GM23338 (cell line): ENCODE data around the gene CTBP2. TPM values are rescaled to one million over a fixed set of nuclear protein-coding genes. Genes with fewer than 3 reads are reported as not detected.
A peak's percentile ranks its signal among the peaks of the same experiment; 100 is the strongest.

ENCODE experiments used
- ATAC-seq: fragments of 200-7000 bp; cut with Tn5 transposase; 3 replicates; pipeline ENCODE4 v1.9.1; 2020
- DNase-seq: peaks from one replicate; pipeline ENCODE4 v3.0.0-alpha.2; 2015; ENCODE audit warnings: low spot score
- H2AFZ ChIP-seq: fragments of 200-600 bp; sonication (generic); 2 replicates; pipeline ENCODE4 v1.8.0; 2016; ENCODE audit warnings: antibody characterized with exemption, mild to moderate bottlenecking, moderate library complexity
- H3F3A ChIP-seq: fragments of 200-600 bp; sonication (generic); replicated peaks from 2 replicates; pipeline ENCODE4 v1.8.0; 2017; ENCODE audit warnings: antibody characterized with exemption, mixed run types, low read depth
- H3K27ac ChIP-seq: fragments of 200-600 bp; sonication (generic); 2 replicates; pipeline ENCODE4 v1.6.1; 2016; ENCODE audit warnings: low read depth
- H3K27me3 ChIP-seq: fragments of 200-600 bp; sonication (generic); 2 replicates; pipeline ENCODE4 v1.8.0; 2016; ENCODE audit warnings: mild to moderate bottlenecking, mixed run types, moderate library complexity; ENCODE audit not compliant: insufficient read depth
- H3K36me3 ChIP-seq: fragments of 200-600 bp; sonication (generic); 2 replicates; pipeline ENCODE4 v1.8.0; 2016; ENCODE audit warnings: mild to moderate bottlenecking; ENCODE audit not compliant: insufficient read depth
- H3K4me1 ChIP-seq: fragments of 200-600 bp; sonication (generic); 2 replicates; pipeline ENCODE4 v1.8.0; 2016; ENCODE audit warnings: mild to moderate bottlenecking, moderate library complexity; ENCODE audit not compliant: insufficient read depth
- H3K4me2 ChIP-seq: fragments of 200-600 bp; sonication (generic); 2 replicates; pipeline ENCODE4 v1.7.1; 2017; ENCODE audit warnings: mixed run types
- H3K4me3 ChIP-seq: fragments of 200-600 bp; sonication (generic); 2 replicates; pipeline ENCODE4 v1.6.1; 2016; ENCODE audit warnings: mixed run types
- H3K79me2 ChIP-seq: fragments of 200-600 bp; sonication (generic); replicated peaks from 2 replicates; pipeline ENCODE4 v1.8.0; 2017; ENCODE audit warnings: mild to moderate bottlenecking; ENCODE audit not compliant: insufficient read depth
- H3K9me2 ChIP-seq: fragments of 200-600 bp; sonication (generic); 2 replicates; pipeline ENCODE4 v1.8.0; 2017; ENCODE audit not compliant: insufficient read depth
- H4K20me1 ChIP-seq: fragments of 200-600 bp; sonication (generic); replicated peaks from 2 replicates; pipeline ENCODE4 v1.8.0; 2017; ENCODE audit warnings: mild to moderate bottlenecking; ENCODE audit not compliant: insufficient read depth
- H3K27ac Mint-ChIP-seq: 2 replicates; pipeline ENCODE4 v1.8.0; 2020; ENCODE audit warnings: inconsistent platforms, mild to moderate bottlenecking, moderate library complexity, mixed read lengths
- H3K27me3 Mint-ChIP-seq: 3 replicates; pipeline ENCODE4 v1.8.0; 2022; ENCODE audit warnings: low read depth, mild to moderate bottlenecking, moderate library complexity, mixed read lengths, inconsistent platforms; ENCODE audit not compliant: insufficient read depth, poor library complexity
- H3K36me3 Mint-ChIP-seq: 3 replicates; pipeline ENCODE4 v1.8.0; 2021; ENCODE audit warnings: low read depth, mild to moderate bottlenecking, inconsistent platforms, moderate library complexity, mixed read lengths
- H3K4me1 Mint-ChIP-seq: 3 replicates; pipeline ENCODE4 v1.8.0; 2020; ENCODE audit warnings: mild to moderate bottlenecking, inconsistent platforms, mixed read lengths
- H3K4me3 Mint-ChIP-seq: 3 replicates; pipeline ENCODE4 v1.8.0; 2021; ENCODE audit warnings: moderate library complexity, mild to moderate bottlenecking, inconsistent platforms, mixed read lengths
- H3K9me3 Mint-ChIP-seq: 3 replicates; pipeline ENCODE4 v1.8.0; 2020; ENCODE audit warnings: moderate library complexity, mild to moderate bottlenecking, inconsistent platforms, mixed read lengths
- CREB1 ChIP-seq: fragments of 250-450 bp; sonication (Bioruptor Pico); IDR thresholded peaks from 2 replicates; pipeline ENCODE4 v1.5.0; 2020; ENCODE audit warnings: low read depth, mild to moderate bottlenecking, moderate library complexity
- EZH2 ChIP-seq: fragments of 200-600 bp; sonication (generic); IDR thresholded peaks from one replicate; pipeline ENCODE4 v1.8.0; 2017; ENCODE audit warnings: antibody characterized with exemption, mild to moderate bottlenecking, low read depth; ENCODE audit not compliant: unreplicated experiment
- EZH2phosphoT487 ChIP-seq: fragments of 200-600 bp; sonication (generic); IDR thresholded peaks from one replicate; pipeline ENCODE4 v1.8.1; 2018; ENCODE audit warnings: antibody characterized with exemption; ENCODE audit not compliant: unreplicated experiment
- JUNB ChIP-seq: IDR thresholded peaks from one replicate; pipeline ENCODE4 v1.6.1; 2016; ENCODE audit warnings: antibody characterized with exemption; ENCODE audit not compliant: unreplicated experiment
- POLR2AphosphoS5 ChIP-seq: IDR thresholded peaks from 2 replicates; pipeline ENCODE4 v1.6.1; 2016; ENCODE audit warnings: antibody characterized with exemption, low read depth
- ZNF114 ChIP-seq: fragments of 250-450 bp; sonication (Bioruptor Pico); IDR thresholded peaks from 2 replicates; pipeline ENCODE4 v1.5.0; 2020; ENCODE audit warnings: mild to moderate bottlenecking, moderate library complexity
- polyA plus RNA-seq: library from polyadenylated mRNA; unstranded; fragments of >200 nt; fragmentation: Nextera tagmentation; extraction: Ambion mirVana; gene quantifications from 2 replicates; pipeline ENCODE4 v1.2.1, GENCODE V29; 2016
- total RNA-seq: library from RNA; depleted of rRNA; stranded (reverse); fragments of >200 nt; shearing (Covaris generic); gene quantifications from 2 replicates; pipeline ENCODE4 v1.2.3, GENCODE V29; 2014
- TF ChIP-seq, protein P1 (sequence below): IDR thresholded peaks from one replicate; pipeline ENCODE4 v1.6.1; 2018; ENCODE audit warnings: antibody characterized with exemption; ENCODE audit not compliant: unreplicated experiment
- TF ChIP-seq, protein P2 (sequence below): IDR thresholded peaks from 2 replicates; pipeline ENCODE4 v1.6.1; 2016; ENCODE audit warnings: antibody characterized with exemption
- TF ChIP-seq, protein P3 (sequence below), 2 experiments: fragments of 200-600 bp in 1 of 2; sonication (generic) in 1 of 2; conservative IDR thresholded peaks; 2 replicates each; pipeline versions ENCODE4 v1.5.1 to v1.6.1; 2016 to 2017; ENCODE audit warnings: antibody characterized with exemption in 2 of 2, low read depth in 2 of 2, mild to moderate bottlenecking in 2 of 2, moderate library complexity in 1 of 2
- TF ChIP-seq, protein P4 (sequence below): fragments of 250-450 bp; sonication (Bioruptor Pico); IDR thresholded peaks from 2 replicates; pipeline ENCODE4 v1.5.0; 2020; ENCODE audit warnings: mild to moderate bottlenecking, moderate library complexity

CTBP2 gene
- total and polyA plus RNA-seq, 2 experiments from 2014 or later: 133 to 265 TPM

DNA sequence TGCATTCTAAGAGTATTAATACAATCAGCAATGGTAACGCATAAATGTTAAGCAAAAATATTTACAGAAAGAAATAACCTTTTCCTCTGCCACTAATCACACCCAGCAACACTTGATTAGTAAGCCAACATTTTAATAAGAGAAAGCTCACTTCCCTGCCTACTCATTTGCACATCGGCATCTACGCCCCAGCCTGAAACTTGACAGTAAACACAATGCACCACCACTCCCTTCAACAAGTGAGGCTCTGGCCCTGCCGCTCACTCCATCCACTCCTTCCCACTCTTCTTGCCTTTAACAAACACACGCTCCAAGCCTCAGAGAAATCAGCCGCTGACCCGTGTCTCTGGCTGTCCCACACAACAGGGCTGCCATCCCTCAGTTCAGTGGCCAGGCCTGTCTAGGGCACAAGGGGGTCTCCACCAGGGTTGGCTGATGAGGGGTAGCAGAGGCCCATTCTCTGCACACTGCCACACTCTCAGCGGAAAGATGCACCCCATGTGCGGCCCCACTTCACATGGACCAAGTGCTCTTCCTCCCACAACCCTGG is 54.6 kb downstream of the CTBP2 start (continued):
- TF ChIP-seq, protein P1, sequence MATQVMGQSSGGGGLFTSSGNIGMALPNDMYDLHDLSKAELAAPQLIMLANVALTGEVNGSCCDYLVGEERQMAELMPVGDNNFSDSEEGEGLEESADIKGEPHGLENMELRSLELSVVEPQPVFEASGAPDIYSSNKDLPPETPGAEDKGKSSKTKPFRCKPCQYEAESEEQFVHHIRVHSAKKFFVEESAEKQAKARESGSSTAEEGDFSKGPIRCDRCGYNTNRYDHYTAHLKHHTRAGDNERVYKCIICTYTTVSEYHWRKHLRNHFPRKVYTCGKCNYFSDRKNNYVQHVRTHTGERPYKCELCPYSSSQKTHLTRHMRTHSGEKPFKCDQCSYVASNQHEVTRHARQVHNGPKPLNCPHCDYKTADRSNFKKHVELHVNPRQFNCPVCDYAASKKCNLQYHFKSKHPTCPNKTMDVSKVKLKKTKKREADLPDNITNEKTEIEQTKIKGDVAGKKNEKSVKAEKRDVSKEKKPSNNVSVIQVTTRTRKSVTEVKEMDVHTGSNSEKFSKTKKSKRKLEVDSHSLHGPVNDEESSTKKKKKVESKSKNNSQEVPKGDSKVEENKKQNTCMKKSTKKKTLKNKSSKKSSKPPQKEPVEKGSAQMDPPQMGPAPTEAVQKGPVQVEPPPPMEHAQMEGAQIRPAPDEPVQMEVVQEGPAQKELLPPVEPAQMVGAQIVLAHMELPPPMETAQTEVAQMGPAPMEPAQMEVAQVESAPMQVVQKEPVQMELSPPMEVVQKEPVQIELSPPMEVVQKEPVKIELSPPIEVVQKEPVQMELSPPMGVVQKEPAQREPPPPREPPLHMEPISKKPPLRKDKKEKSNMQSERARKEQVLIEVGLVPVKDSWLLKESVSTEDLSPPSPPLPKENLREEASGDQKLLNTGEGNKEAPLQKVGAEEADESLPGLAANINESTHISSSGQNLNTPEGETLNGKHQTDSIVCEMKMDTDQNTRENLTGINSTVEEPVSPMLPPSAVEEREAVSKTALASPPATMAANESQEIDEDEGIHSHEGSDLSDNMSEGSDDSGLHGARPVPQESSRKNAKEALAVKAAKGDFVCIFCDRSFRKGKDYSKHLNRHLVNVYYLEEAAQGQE: no peak
- TF ChIP-seq, protein P2, sequence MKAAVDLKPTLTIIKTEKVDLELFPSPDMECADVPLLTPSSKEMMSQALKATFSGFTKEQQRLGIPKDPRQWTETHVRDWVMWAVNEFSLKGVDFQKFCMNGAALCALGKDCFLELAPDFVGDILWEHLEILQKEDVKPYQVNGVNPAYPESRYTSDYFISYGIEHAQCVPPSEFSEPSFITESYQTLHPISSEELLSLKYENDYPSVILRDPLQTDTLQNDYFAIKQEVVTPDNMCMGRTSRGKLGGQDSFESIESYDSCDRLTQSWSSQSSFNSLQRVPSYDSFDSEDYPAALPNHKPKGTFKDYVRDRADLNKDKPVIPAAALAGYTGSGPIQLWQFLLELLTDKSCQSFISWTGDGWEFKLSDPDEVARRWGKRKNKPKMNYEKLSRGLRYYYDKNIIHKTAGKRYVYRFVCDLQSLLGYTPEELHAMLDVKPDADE: no peak
- TF ChIP-seq ZNF114 (CRISPR knock-in tag) (no peak), POLR2AphosphoS5 (no peak), CREB1 (CRISPR knock-in tag) (no peak)
- TF ChIP-seq, protein P3, sequence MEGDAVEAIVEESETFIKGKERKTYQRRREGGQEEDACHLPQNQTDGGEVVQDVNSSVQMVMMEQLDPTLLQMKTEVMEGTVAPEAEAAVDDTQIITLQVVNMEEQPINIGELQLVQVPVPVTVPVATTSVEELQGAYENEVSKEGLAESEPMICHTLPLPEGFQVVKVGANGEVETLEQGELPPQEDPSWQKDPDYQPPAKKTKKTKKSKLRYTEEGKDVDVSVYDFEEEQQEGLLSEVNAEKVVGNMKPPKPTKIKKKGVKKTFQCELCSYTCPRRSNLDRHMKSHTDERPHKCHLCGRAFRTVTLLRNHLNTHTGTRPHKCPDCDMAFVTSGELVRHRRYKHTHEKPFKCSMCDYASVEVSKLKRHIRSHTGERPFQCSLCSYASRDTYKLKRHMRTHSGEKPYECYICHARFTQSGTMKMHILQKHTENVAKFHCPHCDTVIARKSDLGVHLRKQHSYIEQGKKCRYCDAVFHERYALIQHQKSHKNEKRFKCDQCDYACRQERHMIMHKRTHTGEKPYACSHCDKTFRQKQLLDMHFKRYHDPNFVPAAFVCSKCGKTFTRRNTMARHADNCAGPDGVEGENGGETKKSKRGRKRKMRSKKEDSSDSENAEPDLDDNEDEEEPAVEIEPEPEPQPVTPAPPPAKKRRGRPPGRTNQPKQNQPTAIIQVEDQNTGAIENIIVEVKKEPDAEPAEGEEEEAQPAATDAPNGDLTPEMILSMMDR (conservative IDR thresholded peaks at IDR 0.05; ENCODE audit: low read depth in 2 of 2): no peak

DNA sequence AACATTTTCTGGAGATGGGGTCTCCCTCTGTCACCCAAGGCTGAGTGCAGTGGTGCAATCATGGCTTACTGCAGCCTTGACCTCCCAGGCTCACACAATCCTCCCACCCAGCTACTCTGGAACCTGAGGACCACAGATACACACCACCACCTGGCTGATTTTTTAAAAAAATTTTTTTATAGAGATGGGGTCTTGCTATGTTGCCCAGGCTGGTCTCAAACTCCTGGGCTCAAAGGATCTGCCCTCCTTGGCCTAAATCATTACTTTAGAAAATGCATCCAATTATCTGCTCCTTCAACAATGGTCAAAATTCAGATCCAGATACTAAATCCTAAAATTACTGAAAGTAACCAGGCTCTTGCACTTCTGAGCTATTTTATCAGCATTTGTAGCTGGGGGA is 55.2 kb downstream of the CTBP2 start:
- Mint-ChIP-seq H3K4me3 (no peak overlapping the region; the same call in 2 of the 3 replicates), H3K27ac (no peak overlapping the region), H3K27me3 (peaks cover 30% of the 10 kb centered on the region), H3K4me1 (peaks cover 77% of the 10 kb centered on the region), H3K36me3 (peaks cover 93% of the 10 kb centered on the region), H3K9me3 (no peaks in the 10 kb centered on the region)
- peaks cover 10% of the 10 kb centered on the region; the same call in 1 of the 2 replicates for H3F3A ChIP-seq
- peaks cover 91% of the 10 kb centered on the region for H4K20me1 ChIP-seq
- no peak overlapping the region for H2AFZ ChIP-seq
- H3K4me3 ChIP-seq: no peak overlapping the region
- H3K4me1 ChIP-seq: peaks cover 76% of the 10 kb centered on the region
- DNase-seq (no peak), ATAC-seq (no peak)
- peaks cover 100% of the 10 kb centered on the region for H3K79me2 ChIP-seq
- no peaks in the 10 kb centered on the region for H3K27me3 ChIP-seq
- peak overlapping the region; percentile 67; the same call in 1 of the 2 replicates for H3K4me2 ChIP-seq
- no peaks in the 10 kb centered on the region for H3K9me2 ChIP-seq
- peaks cover 33% of the 10 kb centered on the region for H3K36me3 ChIP-seq
- peak overlapping the region; percentile 41 for H3K27ac ChIP-seq
- TF ChIP-seq JUNB (no peak), EZH2 (no peak), EZH2phosphoT487 (no peak), POLR2AphosphoS5 (no peak)
- TF ChIP-seq, protein P4, sequence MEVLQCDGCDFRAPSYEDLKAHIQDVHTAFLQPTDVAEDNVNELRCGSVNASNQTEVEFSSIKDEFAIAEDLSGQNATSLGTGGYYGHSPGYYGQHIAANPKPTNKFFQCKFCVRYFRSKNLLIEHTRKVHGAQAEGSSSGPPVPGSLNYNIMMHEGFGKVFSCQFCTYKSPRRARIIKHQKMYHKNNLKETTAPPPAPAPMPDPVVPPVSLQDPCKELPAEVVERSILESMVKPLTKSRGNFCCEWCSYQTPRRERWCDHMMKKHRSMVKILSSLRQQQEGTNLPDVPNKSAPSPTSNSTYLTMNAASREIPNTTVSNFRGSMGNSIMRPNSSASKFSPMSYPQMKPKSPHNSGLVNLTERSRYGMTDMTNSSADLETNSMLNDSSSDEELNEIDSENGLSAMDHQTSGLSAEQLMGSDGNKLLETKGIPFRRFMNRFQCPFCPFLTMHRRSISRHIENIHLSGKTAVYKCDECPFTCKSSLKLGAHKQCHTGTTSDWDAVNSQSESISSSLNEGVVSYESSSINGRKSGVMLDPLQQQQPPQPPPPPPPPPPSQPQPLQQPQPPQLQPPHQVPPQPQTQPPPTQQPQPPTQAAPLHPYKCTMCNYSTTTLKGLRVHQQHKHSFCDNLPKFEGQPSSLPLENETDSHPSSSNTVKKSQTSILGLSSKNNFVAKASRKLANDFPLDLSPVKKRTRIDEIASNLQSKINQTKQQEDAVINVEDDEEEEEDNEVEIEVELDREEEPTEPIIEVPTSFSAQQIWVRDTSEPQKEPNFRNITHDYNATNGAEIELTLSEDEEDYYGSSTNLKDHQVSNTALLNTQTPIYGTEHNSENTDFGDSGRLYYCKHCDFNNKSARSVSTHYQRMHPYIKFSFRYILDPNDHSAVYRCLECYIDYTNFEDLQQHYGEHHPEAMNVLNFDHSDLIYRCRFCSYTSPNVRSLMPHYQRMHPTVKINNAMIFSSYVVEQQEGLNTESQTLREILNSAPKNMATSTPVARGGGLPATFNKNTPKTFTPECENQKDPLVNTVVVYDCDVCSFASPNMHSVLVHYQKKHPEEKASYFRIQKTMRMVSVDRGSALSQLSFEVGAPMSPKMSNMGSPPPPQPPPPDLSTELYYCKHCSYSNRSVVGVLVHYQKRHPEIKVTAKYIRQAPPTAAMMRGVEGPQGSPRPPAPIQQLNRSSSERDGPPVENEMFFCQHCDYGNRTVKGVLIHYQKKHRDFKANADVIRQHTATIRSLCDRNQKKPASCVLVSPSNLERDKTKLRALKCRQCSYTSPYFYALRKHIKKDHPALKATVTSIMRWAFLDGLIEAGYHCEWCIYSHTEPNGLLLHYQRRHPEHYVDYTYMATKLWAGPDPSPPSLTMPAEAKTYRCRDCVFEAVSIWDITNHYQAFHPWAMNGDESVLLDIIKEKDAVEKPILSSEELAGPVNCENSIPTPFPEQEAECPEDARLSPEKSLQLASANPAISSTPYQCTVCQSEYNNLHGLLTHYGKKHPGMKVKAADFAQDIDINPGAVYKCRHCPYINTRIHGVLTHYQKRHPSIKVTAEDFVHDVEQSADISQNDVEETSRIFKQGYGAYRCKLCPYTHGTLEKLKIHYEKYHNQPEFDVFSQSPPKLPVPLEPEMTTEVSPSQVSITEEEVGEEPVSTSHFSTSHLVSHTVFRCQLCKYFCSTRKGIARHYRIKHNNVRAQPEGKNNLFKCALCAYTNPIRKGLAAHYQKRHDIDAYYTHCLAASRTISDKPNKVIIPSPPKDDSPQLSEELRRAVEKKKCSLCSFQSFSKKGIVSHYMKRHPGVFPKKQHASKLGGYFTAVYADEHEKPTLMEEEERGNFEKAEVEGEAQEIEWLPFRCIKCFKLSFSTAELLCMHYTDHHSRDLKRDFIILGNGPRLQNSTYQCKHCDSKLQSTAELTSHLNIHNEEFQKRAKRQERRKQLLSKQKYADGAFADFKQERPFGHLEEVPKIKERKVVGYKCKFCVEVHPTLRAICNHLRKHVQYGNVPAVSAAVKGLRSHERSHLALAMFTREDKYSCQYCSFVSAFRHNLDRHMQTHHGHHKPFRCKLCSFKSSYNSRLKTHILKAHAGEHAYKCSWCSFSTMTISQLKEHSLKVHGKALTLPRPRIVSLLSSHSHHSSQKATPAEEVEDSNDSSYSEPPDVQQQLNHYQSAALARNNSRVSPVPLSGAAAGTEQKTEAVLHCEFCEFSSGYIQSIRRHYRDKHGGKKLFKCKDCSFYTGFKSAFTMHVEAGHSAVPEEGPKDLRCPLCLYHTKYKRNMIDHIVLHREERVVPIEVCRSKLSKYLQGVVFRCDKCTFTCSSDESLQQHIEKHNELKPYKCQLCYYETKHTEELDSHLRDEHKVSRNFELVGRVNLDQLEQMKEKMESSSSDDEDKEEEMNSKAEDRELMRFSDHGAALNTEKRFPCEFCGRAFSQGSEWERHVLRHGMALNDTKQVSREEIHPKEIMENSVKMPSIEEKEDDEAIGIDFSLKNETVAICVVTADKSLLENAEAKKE: no peak
